DND-41 (cell line): Measurements from ENCODE around the gene CARD11.

Source experiments
- ATAC-seq: fragments of 200-7000 bp; cut with Tn5 transposase; 3 replicates; pipeline ENCODE4 v1.9.1; 2021; ENCODE audit warnings: low read depth; ENCODE audit not compliant: insufficient read depth
- DNase-seq: peaks from one replicate; pipeline ENCODE4 v3.0.0-alpha.2; 2020
- H2AFZ ChIP-seq: 2 replicates; pipeline ENCODE4 v1.6.0; 2012; ENCODE audit warnings: low read depth, low read length
- H3K27ac ChIP-seq: 2 replicates; pipeline ENCODE4 v1.5.1; 2012; ENCODE audit warnings: low read length, inconsistent platforms
- H3K27me3 ChIP-seq: fragments of 200-600 bp; sonication (generic); 2 replicates; pipeline ENCODE4 v1.6.0; 2012; ENCODE audit warnings: low read length, mild to moderate bottlenecking, inconsistent platforms; ENCODE audit not compliant: insufficient read depth, poor library complexity
- H3K36me3 ChIP-seq: 2 replicates; pipeline ENCODE4 v1.5.1; 2012; ENCODE audit warnings: low read length, inconsistent platforms; ENCODE audit not compliant: insufficient read depth
- H3K4me1 ChIP-seq: 2 replicates; pipeline ENCODE4 v1.5.1; 2012; ENCODE audit warnings: mild to moderate bottlenecking, low read length; ENCODE audit not compliant: insufficient read depth
- H3K4me2 ChIP-seq: 2 replicates; pipeline ENCODE4 v1.6.0; 2012; ENCODE audit warnings: mild to moderate bottlenecking, moderate library complexity, low read length, inconsistent platforms; ENCODE audit not compliant: insufficient read depth
- H3K4me3 ChIP-seq, 2 experiments: fragments of 200-600 bp in 1 of 2; shearing (Covaris generic) in 1 of 2; 2 replicates each; pipeline ENCODE4 v1.5.1; 2012 to 2016; ENCODE audit warnings: inconsistent platforms in 2 of 2, low read length in 2 of 2, mild to moderate bottlenecking in 2 of 2, low read depth in 1 of 2, moderate library complexity in 1 of 2
- H3K79me2 ChIP-seq: 2 replicates; pipeline ENCODE4 v1.6.0; 2012; ENCODE audit warnings: low read length, inconsistent platforms; ENCODE audit not compliant: insufficient read depth
- H3K9ac ChIP-seq: 2 replicates; pipeline ENCODE4 v1.6.0; 2012; ENCODE audit warnings: low read depth, mild to moderate bottlenecking, inconsistent platforms, low read length, moderate library complexity
- H3K9me3 ChIP-seq: 2 replicates; pipeline ENCODE4 v1.5.1; 2012; ENCODE audit warnings: low read length, moderate library complexity, mild to moderate bottlenecking, inconsistent platforms; ENCODE audit not compliant: insufficient read depth, severe bottlenecking
- H4K20me1 ChIP-seq: 2 replicates; pipeline ENCODE4 v1.6.0; 2012; ENCODE audit warnings: low read length; ENCODE audit not compliant: insufficient read depth
- EZH2 ChIP-seq: IDR thresholded peaks from 3 replicates; pipeline ENCODE4 v1.6.1; 2012; ENCODE audit warnings: borderline replicate concordance, low read depth, mild to moderate bottlenecking, moderate library complexity, low read length, inconsistent platforms; ENCODE audit not compliant: severe bottlenecking
- TF ChIP-seq, protein P1 (sequence below): IDR thresholded peaks from 2 replicates; pipeline ENCODE4 v1.5.1; 2012; ENCODE audit warnings: borderline replicate concordance, low read length, moderate library complexity, mild to moderate bottlenecking; ENCODE audit not compliant: poor library complexity, severe bottlenecking; ENCODE audit errors: extremely low read depth

The CARD11 gene

DNA sequence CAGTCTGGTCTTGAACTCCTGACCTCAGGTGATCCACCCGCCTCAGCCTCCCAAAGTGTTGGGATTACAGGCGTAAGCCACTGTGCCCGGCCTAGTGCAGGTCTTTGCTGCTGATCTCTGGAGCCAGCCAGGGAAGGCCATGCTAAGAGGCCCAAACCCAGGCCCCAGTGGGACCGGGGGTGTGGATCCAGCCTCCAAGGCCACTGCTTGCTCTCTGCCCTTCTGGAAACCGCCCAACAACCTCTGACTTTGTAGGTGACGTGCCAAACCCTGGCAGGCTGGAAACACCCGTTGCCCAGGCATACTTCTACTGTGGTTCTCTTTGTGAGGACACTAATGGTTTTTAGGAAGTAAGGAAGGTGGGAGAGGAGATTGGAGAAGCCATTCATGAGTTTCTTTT, 116.1 kb downstream of the CARD11 start:
- Histone ChIP-seq H3K9me3 (no peaks in the 10 kb centered on the region), H3K4me3 (no peak overlapping the region), H2AFZ (no peak overlapping the region)

DNA sequence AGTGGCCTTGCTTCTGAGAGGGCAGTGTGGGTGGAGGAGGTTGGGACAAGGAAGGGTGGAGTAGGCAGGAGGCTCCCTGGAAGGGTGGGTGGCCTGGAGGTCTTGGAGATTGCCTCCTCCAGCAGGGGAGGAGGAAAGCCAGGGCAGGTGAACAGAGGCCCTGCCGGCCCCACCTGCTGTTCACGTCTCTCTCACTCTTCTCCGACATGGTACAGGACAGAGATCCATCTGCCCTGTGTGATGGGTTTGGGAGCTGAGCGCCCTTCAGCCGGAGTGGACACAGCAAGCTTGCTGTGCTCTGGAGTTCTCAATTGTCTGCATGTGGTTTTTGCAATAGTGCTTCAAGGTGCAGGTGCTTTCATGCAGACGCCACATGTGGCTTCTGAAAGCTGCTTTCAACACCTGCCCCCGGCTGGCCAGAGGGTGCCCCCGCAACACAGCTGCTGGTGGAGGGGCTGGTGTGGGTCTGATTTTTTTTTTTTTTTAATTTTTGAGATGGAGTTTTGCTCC, 116.7 kb downstream of the CARD11 start:
- no peaks in the 10 kb centered on the region for H3K27me3 ChIP-seq
- H3K9ac ChIP-seq: no peak overlapping the region
- TF ChIP-seq, protein P1, sequence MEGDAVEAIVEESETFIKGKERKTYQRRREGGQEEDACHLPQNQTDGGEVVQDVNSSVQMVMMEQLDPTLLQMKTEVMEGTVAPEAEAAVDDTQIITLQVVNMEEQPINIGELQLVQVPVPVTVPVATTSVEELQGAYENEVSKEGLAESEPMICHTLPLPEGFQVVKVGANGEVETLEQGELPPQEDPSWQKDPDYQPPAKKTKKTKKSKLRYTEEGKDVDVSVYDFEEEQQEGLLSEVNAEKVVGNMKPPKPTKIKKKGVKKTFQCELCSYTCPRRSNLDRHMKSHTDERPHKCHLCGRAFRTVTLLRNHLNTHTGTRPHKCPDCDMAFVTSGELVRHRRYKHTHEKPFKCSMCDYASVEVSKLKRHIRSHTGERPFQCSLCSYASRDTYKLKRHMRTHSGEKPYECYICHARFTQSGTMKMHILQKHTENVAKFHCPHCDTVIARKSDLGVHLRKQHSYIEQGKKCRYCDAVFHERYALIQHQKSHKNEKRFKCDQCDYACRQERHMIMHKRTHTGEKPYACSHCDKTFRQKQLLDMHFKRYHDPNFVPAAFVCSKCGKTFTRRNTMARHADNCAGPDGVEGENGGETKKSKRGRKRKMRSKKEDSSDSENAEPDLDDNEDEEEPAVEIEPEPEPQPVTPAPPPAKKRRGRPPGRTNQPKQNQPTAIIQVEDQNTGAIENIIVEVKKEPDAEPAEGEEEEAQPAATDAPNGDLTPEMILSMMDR: no peak
- no peak for TF ChIP-seq EZH2
- no peak overlapping the region for H3K27ac ChIP-seq
- H3K4me2 ChIP-seq: no peak overlapping the region
- no peak overlapping the region for H2AFZ ChIP-seq
- peaks cover 4% of the 10 kb centered on the region; the same call in 1 of the 2 replicates for H4K20me1 ChIP-seq
- ATAC-seq (no peak), DNase-seq (peak; percentile 20)
- no peaks in the 10 kb centered on the region for H3K79me2 ChIP-seq
- no peaks in the 10 kb centered on the region for H3K9me3 ChIP-seq
- H3K4me3 ChIP-seq: no peak overlapping the region
- H3K4me1 ChIP-seq: no peaks in the 10 kb centered on the region
- H3K36me3 ChIP-seq: no peaks in the 10 kb centered on the region

More for the DNA sequence above, 116.1 kb downstream of the CARD11 start:
- Histone ChIP-seq H3K27ac (no peak overlapping the region), H4K20me1 (peaks cover 4% of the 10 kb centered on the region; the same call in 1 of the 2 replicates), H3K9ac (no peak overlapping the region), H3K4me2 (no peak overlapping the region), H3K4me1 (no peaks in the 10 kb centered on the region), H3K36me3 (no peaks in the 10 kb centered on the region), H3K27me3 (no peaks in the 10 kb centered on the region), H3K79me2 (no peaks in the 10 kb centered on the region)
- ATAC-seq (no peak), DNase-seq (no peak)
- TF ChIP-seq, protein P1: no peak
- no peak for TF ChIP-seq EZH2

DNA sequence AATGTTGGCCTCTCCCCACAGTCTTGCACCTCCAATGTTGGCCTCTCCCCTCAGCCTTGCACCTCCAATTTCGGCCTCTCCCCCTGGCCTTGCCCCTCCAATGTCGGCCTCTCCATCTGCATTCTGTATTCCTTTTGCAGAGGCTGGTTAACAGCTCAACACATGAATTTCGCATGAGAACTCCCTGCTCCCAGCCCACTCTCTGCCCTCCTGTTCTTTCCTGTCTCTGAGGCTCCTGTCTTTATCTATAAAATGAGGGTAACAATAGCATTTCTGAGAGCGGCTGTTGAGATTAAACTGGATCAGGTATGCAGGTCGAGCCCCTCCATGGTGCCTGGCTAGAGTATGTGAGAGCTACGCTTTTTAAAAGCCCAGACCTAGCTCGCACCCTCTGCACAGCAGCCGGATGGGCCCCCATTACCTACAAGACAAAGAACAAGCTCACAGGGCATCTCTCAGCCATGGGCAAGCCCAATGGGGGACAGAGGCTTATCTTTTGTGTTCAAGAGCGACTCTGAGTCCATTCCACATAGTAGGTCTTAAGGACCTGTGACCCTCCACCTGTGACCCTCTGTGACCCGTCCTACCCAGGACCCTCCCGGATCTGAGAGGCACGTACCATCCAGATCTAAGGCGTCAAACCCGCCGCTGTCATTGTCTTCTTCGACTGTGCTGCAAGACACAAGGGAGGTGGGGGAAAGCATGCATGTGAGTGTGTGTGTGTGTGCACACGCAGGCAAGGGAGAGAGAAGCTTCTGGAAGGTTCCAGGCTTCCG, 117.4 kb downstream of the CARD11 start:
- Histone ChIP-seq H3K79me2 (no peaks in the 10 kb centered on the region), H3K9ac (no peak overlapping the region), H3K4me2 (no peak overlapping the region), H3K27ac (no peak overlapping the region), H3K9me3 (no peaks in the 10 kb centered on the region), H4K20me1 (peaks cover 4% of the 10 kb centered on the region; the same call in 1 of the 2 replicates), H3K27me3 (no peaks in the 10 kb centered on the region), H2AFZ (no peak overlapping the region), H3K4me3 (no peak overlapping the region), H3K36me3 (no peaks in the 10 kb centered on the region), H3K4me1 (no peaks in the 10 kb centered on the region)
- no peak for DNase-seq
- ATAC-seq: no peak
- TF ChIP-seq, protein P1: no peak
- no peak for TF ChIP-seq EZH2
